ENCODE results near the gene MYO15A.

Gene MYO15A

DNA sequence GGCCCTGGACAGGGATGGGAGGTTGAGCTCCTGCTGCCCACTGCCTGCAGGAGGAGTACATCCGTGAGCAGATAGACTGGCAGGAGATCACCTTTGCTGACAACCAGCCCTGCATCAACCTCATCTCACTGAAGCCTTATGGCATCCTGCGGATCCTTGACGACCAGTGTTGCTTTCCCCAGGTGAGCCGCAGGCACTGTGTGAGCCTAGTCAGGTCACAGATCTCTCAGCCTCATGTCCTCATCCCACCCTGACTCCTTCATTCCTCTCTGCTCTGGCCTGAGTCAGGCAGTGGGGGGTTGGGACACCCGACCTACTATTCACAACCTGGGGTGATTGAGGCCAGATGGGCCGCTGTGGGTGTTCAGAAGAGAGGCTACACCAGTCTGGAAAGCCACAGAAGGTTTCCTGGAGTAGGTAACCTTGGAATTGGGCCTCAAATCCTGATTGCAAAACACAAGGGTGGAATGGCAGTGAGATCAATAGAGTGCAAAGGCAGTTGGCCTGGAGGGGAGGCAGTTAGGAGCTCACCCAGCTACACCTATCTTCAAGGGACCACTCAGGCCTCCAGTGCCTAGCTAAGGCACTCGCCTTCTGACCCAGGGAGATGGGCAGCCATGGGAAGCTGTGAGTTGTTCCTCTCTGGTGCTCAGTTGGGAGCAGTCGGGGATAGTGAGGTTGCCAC is 29.7 kb downstream of the MYO15A start:
- DNase-seq = no peak

DNA sequence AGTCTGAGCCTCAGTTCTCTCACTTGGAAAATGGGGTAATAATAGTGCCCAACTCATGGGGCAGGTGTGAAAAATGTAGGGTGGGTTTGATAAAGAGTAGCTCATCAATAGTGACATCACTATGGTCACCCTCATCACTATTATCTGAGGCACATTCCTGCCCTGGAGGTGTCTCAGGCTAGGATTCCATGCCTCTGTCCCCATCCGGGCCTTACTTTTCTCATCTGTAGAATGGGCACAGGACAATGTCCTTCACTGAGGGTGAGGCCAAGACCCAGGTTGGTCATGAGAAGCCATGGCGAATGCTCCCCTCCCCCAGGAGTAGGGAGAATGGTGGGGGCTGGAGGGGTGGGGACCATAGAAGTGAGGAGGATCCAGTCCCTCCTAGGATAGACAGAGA is 30.5 kb downstream of the MYO15A start:
- no peak for DNase-seq

DNA sequence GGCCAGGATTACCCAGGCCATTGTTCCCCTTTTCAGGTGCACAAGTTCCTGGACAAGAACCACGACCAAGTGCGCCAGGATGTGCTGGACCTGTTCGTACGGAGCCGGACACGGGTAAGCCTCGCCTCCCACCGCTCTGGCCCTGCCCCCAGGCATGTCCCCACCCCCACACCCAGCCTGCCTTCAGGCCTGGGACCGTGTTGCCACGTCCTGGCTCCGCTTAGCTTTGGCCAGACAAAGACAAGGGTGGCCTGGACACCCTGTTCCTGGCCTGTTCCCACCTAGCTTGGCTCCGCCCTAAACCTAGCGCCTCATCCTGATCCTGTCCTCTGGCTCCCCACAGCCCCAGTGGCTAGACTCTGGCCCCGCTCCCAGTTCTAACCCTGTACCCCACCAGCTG is 30.9 kb downstream of the MYO15A start:
- DNase-seq = no peak

DNA sequence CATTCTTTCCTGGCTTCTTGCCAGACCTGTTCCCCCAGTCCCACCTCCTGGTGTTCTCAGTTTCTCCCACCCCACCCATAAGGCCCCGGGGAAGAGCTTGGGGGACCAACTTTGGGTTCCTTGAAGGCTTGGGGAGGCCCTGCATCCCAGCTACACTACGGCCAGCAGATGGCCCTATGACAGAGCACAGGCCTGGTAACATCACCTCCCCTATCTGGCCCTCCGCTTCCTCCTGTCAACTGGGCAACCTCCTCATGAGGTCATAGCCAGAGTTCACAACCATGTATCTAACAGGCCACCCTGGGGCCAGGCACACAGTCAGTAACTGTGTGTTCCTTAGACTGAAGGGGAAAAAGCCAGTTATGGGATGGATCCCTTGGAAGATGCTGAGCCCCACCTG is 31.4 kb downstream of the MYO15A start:
- DNase-seq = no peak

DNA sequence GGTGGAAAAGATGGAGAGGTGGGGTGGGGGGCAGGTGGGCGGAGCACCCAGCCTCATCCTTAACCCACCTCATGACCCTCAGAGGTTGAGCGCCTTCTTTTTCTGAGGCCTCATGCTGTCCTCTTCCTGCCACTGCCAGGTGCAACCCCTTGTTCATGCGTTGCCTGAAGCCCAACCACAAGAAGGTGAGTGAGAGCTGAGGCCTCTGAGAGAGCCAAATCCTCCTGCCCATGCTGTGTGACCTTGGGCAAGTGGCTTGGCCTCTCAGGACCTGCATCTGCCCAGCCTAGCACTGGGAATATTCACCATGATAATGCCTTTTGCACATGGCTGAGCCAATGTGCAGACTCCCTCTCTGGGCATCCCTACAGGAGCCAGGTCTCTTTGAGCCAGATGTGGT is 32.1 kb downstream of the MYO15A start:
- DNase-seq = no peak

DNA sequence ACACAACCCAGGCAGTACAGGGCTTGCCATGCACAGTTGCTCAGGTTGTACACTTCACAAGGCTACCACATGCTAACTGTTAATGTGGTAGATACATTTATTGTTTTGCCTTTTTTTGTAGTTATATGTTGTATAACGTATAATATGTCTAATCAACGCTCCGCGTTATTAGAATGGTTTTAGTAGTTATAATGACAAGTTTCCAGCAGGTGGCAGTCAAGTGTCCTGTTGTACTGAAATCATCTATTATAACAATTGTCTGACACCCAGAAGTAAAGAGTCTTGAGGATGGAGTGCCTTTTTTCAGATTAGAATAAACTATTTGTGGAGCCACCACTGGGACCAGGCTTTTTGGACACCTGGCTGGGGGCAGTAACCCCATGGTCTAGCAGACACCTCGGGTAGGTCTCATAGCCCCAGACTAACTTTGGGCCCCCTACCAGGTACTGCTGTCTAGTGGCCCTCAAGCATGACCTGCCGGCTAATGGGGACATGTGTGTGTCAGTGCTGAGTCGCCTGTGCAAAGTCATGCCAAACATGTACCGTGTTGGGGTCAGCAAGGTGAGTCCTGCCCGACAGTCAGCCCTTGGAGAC is 32.8 kb downstream of the MYO15A start:
- DNase-seq = peak; percentile 40 to 74

DNA sequence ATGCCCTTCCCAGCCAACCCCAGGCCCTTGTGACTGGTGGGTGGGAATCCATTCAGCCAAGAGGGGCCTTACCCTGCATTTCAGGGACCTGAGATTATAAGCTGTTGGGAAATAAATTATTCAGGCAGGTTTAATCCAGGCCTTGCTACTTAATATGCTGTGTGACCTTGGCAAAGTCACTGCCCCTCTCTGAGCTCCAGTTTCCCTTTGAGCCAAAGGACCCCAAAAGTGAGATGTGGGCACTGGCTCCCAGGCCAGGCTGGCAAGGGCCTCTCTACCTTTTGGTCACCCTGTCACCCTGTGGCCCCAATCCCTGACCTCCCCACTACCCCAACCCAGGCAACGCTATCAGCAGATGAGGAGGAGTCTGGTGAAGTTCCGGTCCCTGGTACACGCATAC is 33.9 kb downstream of the MYO15A start:
- no peak for DNase-seq

DNA sequence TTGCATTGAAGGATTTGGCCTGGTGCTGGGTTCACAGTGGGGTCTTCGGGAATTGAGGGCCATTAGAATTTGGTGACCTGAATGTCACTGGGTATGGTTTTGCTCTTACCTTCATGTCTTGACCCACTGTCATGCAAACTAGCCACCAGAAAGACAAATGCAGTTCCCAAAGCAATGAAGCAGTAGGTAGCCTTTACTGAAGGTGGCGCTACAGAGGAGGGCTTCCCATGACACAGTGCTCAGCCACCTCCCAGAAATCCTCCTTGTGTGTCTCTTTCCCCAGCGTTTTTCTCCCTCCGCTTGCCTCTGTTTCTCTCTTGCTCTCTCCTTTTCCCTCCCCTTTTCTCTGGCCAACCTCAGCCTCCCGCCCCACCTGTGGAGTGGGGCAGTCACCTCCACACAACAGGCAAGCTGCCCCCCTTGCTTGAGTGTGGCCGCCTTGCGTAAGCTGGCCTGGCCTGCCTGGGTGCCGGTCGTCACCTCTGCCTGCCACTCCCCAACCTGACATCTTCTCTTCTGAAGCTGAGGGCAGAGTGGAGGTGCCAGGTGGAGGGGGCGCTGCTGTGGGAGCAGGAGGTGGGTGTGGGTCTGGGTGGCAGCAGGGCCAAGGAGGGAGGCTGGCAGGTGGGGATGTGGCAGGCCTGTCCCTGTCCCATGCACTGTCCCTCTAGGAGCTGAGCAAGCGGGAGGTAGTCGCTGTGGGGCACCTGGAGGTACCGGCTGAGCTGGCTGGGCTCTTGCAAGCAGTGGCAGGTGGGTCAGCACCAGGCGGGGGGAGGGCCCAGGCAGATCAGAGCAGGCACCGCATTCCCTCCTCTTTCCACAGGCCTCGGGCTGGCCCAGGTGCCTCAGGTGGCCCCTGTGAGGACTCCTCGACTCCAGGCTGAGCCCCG is 34.7 kb downstream of the MYO15A start:
- DNase-seq = no peak

DNA sequence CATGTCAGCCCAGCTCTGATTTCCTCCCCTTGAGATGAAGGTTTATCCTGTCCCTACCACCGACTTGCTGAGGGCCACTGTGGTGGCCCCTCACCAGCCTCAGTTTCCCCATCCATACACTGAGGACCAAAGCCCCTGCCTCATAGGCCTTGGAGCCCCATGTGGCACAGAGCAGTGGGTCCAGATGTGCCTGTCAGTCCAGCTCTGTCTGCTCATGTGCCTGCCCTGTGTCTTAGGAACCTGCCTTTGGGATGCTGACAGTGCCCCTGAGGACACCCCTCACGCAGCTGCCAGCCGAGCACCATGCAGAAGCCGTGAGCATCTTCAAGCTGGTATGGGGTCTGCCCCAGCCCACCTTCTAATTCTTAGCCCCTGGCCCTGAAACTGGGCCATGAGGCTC is 35.7 kb downstream of the MYO15A start:
- no peak for DNase-seq

DNA sequence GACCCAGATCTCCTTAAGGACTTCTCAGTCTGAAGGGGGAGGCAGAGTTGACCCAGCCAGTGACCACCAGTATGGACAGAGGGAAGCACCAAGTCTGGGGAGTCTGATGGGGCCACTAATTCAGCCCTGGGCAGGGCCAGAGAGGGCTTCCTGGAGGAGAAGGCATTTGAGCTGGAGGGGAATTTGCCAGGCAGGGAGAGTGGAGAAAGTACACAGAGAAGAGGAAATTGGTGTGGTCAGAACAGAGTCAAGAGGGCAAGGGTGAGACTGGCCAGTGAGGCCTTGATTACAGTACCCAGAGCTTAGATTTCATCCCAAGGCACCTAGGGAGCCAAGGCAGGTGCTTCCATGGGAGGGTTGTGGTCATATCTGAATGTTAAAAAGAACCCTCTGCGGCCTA is 36.3 kb downstream of the MYO15A start:
- no peak for DNase-seq

DNA sequence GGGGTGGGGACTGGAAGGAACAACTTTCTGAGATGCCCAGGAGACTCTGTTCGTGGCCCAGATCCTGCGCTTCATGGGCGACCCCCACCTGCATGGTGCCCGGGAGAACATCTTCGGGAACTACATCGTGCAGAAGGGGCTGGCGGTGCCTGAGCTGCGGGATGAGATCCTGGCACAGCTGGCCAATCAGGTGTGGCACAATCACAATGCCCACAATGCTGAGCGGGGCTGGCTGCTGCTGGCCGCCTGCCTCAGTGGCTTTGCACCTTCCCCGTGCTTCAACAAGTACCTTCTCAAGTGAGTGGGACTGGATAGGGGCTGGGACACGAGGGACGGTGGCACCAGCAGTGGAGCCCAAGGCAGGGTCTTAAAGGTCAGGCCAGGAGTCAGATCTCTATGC is 37.3 kb downstream of the MYO15A start:
- DNase-seq = no peak

DNA sequence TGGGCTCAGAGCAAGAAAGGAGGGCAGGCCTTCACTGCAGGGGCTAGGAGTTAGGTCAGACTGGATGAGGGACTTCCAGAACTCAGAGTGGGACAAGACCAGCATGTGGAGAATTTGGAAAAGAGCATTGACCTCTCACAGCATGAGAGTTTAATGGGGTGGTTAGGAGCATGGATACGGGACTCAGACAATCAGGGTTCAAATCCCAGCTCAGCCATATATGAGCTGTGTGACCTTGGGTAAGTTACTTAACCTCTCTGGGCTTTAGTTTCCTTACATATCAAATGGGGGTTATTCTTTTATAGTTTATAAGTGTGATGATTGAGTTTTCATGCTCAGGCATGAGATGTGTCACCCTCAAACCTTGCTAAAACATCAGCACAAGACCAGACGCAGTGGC is 37.7 kb downstream of the MYO15A start:
- DNase-seq = no peak

DNA sequence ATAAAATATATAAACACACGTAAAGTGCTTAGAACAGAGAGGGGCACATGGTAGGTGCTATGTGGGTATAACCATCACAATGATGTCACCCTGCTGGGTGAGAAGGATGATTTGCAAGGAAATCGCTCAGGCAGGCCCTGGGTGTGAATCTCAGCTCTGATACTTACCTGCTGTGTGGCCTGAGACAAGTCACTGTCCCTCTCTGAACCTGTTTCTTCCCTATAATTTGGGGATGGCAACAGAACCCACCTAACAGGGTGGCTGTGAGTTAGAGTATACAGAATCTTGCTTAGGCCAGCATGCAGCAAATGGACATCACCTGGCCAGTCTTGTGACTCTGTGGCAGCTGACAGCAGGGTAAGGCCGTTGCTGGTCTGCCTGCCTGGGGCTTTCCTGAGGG is 38.4 kb downstream of the MYO15A start:
- DNase-seq = no peak

DNA sequence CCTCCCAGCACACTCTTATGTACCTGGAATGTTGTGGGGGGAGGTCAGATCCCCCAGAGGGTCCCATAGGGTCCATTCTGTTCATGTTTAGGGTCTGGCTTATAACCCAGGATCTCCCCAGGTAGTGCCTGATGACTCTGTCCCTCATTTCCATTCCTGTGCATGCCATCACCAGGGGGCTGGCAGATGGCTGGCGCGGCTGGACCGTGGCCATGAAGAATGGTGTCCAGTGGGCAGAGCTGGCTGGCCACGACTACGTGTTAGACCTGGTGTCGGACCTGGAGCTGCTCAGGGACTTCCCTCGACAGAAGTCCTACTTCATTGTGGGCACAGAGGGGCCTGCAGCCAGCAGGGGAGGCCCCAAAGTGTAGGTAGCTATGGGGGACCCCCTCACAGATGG is 40.0 kb downstream of the MYO15A start:
- no peak for DNase-seq

DNA sequence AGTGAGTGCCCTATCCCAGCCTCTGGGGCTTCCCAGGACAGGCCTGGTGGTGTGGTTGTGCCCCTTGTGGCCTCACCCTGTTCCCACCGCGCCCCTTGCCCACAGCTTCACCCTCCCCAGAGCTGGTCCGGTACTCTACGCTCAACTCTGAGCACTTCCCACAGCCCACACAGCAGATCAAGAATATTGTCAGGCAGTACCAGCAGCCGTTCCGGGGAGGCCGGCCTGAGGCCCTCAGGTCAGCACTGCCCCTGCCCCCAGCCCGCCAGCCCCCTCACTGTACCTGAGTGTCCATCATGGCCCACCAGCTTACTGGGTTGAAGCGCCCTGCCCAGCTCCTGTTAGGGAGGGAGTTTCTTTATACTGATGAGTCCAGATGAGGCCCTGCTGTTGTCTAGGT is 42.7 kb downstream of the MYO15A start:
- DNase-seq = no peak

DNA sequence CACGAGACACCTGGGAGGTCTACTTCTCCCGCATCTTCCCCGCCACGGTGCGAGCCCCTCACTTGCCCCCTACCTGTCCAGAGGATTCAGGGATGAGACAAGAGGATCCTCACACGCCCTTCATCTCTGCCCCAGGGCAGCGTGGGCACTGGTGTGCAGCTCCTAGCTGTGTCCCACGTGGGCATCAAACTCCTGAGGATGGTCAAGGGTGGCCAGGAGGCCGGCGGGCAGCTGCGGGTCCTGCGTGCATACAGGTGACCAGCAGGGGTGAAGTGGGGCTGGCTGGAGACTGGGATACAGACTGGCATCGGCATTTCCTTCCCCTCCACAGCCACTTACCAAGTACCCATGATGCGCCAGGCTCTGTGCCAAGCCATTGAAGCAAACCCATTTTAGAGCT is 46.6 kb downstream of the MYO15A start:
- no peak for DNase-seq

DNA sequence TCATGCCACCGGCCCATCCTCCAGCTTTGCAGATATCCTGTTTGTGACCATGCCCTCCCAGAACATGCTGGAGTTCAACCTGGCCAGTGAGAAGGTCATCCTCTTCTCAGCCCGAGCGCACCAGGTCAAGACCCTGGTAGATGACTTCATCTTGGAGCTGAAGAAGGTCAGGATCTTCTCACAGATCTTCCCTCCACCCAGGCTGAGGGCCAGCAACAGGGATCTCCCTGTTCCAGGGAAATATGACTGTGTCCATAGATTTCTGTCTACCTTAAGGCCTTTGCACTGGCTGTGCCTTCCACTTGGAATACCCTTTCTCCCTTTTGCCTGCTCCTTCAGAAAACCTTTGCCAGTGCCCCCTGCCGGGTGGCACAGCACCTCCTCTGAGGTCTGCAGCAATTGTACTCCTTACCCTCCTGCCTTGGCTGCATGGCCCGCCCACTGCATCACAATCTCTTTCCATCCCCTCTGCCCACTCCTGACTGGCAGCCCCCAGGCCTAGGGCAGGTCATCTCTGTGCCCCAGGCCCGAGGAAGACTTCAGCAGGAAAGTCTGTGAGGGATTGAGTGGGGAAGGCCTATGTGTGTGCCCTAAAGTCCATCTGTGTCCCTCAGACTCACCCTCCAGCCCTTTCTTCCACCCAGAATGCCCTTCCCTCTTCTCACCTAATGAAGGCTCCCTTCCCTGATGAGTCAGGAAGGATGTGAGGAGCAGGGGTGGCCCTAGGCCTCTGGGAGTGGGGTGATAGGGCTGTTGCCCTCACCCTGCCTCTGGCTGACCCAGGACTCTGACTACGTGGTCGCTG is 47.8 kb downstream of the MYO15A start:
- DNase-seq = no peak

DNA sequence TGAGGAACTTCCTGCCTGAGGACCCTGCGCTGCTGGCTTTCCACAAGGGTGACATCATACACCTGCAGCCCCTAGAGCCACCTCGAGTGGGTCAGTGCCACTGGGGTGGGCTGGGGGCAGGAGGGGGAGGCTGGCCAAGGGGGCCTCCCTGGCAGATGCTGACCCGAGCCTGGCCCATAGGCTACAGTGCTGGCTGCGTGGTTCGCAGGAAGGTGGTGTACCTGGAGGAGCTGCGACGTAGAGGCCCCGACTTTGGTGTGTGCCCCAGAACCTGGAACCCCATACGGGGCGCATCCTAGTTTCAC is 48.4 kb downstream of the MYO15A start:
- no peak for DNase-seq

DNA sequence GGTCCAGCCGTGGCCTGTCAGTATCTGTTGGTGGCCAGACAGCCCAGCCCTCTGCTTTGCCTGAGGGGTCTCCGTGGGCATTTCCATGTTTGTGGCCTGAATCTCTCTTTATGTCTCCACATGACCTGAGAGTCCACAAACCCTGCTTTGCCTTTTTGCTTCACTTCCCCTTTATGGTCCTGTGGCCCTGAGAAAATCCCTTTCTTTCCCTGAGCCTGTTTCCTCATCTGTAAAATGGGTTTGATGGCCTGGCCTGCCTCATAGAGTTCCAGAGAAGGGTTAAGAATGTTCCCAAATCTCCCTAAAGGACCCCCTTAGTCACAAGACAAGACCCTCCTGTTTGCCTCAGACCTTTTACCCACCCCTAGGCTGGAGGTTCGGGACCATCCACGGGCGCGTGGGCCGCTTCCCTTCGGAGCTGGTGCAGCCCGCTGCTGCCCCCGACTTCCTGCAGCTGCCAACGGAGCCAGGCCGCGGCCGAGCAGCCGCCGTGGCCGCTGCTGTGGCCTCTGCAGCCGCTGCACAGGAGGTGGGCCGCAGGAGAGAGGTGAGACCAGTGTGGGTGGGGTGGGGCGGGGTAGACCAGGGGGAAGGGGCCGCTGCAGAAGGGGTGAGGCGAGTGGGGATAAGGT is 48.9 kb downstream of the MYO15A start:
- DNase-seq = no peak

DNA sequence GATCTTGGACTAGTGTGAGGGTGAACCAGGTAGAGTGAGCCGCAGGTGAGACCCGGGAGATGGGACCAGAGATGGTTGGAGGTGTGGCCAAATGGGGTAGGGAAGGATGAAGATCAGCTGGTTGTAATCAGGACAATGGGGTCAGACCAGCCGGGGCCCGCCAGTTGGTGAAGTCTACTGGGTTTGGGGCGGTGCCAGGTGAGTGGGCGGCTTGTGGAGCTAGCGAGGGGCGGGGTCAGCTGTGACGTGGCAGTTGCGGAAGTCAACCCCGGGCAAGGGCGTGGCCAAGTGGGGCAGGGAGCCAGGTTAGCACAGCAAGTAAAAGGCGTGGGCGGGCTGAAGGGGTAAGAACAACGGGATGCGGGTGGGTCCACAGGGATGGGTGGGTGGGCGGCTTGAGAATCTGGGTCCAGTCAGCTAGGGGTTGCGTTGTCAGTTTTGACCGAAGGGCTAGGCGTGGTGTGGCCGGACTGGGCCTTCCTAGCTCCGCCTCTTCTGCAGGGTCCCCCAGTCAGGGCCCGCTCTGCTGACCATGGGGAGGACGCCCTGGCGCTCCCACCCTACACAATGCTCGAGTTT is 49.6 kb downstream of the MYO15A start:
- peak; percentile 95 to 96 for DNase-seq

DNA sequence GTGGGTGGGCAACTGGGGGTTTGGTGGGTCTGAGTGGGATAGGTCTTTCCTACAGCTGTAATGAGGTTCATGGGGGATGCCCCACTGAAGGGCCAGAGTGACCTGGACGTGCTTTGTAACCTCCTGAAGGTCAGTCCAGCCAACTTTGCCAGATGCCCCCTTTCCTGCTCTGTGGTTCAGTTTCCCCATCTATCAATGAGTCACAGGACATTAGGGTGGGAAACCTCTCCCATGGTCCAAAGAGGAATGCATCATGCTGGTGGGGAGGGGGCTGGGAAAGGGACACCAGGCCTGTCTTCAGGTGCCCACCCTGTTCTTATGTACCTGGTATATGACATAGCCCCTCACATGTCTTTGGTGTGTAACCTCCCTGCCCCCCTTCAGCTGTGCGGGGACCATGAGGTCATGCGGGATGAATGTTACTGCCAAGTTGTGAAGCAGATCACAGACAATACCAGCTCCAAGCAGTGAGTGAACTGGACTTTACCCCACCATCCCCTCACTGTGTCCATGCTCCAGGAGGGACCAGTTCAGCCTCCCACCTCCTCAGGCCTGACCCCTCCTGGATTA is 51.1 kb downstream of the MYO15A start:
- DNase-seq = no peak
